ENCODE results near the gene P2RY12.

DNA sequence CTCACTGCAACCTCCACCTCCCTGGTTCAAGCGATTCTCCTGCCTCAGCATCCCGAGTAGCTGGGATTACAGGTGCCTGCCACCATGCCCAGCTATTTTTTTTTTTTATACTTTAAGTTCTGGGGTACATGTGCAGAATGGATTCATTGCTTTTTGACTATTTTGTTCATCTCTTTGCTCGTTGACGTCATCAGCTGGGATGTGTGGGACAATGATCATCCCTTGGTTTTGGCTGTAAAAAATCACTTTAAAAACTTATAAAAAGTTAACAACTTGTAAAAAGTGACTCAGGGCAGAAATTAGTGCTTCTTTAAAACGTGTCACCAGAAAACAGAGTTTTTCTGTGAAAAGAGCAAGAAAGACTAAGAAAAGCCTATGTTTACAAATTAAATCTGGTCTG, 38.5 kb upstream of the P2RY12 start:
- TF ChIP-seq POLR2A (IDR thresholded peaks at IDR 0.05) (no peak), POLR2AphosphoS5 (IDR thresholded peaks at IDR 0.05) (no peak)
- TF ChIP-seq, protein P1, sequence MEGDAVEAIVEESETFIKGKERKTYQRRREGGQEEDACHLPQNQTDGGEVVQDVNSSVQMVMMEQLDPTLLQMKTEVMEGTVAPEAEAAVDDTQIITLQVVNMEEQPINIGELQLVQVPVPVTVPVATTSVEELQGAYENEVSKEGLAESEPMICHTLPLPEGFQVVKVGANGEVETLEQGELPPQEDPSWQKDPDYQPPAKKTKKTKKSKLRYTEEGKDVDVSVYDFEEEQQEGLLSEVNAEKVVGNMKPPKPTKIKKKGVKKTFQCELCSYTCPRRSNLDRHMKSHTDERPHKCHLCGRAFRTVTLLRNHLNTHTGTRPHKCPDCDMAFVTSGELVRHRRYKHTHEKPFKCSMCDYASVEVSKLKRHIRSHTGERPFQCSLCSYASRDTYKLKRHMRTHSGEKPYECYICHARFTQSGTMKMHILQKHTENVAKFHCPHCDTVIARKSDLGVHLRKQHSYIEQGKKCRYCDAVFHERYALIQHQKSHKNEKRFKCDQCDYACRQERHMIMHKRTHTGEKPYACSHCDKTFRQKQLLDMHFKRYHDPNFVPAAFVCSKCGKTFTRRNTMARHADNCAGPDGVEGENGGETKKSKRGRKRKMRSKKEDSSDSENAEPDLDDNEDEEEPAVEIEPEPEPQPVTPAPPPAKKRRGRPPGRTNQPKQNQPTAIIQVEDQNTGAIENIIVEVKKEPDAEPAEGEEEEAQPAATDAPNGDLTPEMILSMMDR (IDR thresholded peaks at IDR 0.05): no peak
